ENCODE measurements around the gene FGGY. TPM values are rescaled to one million over a fixed set of nuclear protein-coding genes. Genes with fewer than 3 reads are reported as not detected.
"Not testable (repeated sequence)": the region's sequence is repeated elsewhere in the genome, so short reads cannot be mapped to it uniquely, and the experiment has no call there.

The FGGY gene, protein sequence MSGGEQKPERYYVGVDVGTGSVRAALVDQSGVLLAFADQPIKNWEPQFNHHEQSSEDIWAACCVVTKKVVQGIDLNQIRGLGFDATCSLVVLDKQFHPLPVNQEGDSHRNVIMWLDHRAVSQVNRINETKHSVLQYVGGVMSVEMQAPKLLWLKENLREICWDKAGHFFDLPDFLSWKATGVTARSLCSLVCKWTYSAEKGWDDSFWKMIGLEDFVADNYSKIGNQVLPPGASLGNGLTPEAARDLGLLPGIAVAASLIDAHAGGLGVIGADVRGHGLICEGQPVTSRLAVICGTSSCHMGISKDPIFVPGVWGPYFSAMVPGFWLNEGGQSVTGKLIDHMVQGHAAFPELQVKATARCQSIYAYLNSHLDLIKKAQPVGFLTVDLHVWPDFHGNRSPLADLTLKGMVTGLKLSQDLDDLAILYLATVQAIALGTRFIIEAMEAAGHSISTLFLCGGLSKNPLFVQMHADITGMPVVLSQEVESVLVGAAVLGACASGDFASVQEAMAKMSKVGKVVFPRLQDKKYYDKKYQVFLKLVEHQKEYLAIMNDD
- total RNA-seq, result 1 to 10 TPM; 6.6 to 9.7 TPM

DNA sequence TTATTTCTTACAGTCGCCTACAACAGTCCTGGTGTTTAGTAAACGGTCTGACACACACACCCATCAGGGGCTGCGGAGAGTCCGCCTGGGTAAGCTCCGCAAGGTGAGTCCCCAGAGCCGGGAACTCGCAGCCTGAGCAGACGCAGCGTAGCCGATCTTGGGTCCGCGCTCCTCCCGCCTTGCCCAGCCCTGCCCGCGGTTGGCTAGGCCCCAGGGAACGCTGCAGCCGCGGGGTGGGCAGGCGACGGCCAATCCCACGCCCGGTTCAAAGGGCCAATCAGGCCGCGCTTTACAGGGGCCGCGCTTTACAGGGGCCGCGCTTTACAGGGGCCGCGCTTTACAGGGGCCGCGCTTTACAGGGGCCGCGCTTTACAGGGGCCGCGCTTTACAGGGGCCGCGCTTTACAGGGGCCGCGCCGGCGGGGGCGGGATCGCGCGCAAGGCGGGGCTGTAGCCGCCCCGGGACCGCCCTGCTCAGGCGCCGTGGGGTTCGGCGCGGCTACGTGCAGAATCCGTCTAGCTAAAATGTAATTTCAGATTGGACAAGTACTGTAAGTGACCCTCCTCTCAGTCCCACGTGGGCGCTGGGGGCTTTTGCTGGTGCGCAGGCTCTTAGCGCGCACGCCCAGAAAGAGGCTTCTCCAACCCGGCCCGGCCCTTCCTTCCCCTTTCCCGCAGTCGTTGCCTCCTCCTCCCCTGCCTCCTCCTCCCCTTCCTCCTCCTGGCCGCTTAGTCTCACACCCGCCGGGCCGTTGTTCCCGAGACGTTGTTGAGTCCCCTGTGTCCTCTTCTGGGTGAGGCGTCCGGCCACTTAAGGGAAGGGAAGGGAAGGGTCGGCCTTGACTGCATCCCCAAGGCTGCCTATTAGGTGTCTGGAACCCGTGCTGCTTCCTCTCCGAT is at the start of gene FGGY:
Gene FGGY, plus strand, starts transcription at position 737 of the 899 bp plus-strand sequence. CDS start 24,456 bp downstream, outside the sequence.
- Mint-ChIP-seq H3K4me3 (peak within 1 kb of the TSS; percentile 87), H3K4me1 (peaks cover 11% of the 10 kb centered on the region), H3K27me3 (no peaks in the 10 kb centered on the region), H3K36me3 (peaks cover 9% of the 10 kb centered on the region), H3K9me3 (peaks cover 1% of the 10 kb centered on the region), H3K27ac (peak within 1 kb of the TSS; percentile 79)
- peak; percentile 88 for DNase-seq

DNA sequence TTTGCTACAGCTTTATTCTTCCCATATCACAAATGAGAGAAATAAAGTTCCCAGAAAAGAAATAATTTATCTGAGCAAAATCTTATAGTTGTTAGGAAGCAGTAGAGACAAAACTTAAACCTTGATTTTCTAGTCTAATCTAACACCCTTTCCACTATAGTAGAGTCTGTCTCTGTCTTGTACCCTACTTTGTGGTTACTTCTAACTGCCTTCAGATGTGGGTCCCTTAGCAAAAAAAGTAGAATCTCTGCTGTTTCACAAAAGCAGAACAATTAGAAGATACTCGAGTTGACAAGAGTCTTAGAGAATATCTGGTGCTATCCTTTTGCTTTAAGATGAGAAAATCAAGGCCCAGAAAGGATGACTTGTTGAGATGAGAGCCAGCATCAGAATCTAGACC is 48.1 kb upstream of the FGGY start:
- H3K27me3 Mint-ChIP-seq, result no peaks in the 10 kb centered on the region
- H3K4me1 Mint-ChIP-seq, result peaks cover 2% of the 10 kb centered on the region
- no peak for DNase-seq
- no peak overlapping the region for H3K27ac Mint-ChIP-seq
- H3K4me3 Mint-ChIP-seq, result no peak overlapping the region
- H3K36me3 Mint-ChIP-seq, result peaks cover 6% of the 10 kb centered on the region
- H3K9me3 Mint-ChIP-seq, result peaks cover 20% of the 10 kb centered on the region

- Mint-ChIP-seq H3K9me3 (peaks cover 16% of the 10 kb centered on the region), H3K36me3 (peaks cover 6% of the 10 kb centered on the region), H3K4me3 (no peak overlapping the region), H3K4me1 (peaks cover 2% of the 10 kb centered on the region), H3K27me3 (no peaks in the 10 kb centered on the region), H3K27ac (no peak overlapping the region)
- DNase-seq, result no peak
Observed at GRCh38 chr1:59249396-59250137, 47.3 kb upstream of the FGGY start.

DNA sequence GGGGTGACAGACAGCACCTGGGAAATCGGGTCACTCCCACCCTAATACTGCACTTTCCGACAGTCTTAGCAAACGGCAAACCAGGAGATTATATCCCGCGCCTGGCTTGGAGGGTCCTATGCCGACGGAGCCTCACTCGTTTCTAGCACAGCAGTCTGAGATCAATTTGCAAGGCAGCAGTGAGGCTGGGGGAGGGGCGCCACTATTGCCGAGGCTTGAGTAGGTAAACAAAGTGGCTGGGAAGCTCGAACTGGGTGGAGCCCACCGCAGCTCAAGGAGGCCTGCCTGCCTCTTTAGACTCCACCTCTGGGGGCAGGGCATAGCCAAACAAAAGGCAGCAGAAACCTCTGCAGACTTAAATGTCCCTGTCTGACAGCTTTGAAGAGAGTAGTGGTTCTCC is 45.8 kb upstream of the FGGY start:
- not testable (repeated sequence) for H3K36me3 Mint-ChIP-seq, DNase-seq, H3K27ac Mint-ChIP-seq, H3K4me1 Mint-ChIP-seq, H3K4me3 Mint-ChIP-seq, H3K27me3 Mint-ChIP-seq
- H3K9me3 Mint-ChIP-seq, result peaks cover 10% of the 10 kb centered on the region

DNA sequence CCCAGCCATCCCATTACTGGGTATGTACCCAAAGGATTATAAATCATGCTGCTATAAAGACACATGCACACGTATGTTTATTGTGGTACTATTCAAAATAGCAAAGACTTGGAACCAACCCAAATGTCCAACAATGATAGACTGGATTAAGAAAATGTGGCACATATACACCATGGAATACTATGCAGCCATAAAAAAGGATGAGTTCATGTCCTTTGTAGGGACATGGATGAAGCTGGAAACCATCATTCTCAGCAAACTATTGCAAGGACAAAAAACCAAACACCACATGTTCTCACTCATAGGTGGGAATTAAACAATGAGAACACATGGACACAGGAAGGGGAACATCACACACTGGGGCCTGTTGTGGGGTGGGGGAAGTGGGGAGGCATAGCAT is 40.5 kb upstream of the FGGY start:
- H3K4me3 Mint-ChIP-seq, H3K4me1 Mint-ChIP-seq, DNase-seq, H3K27ac Mint-ChIP-seq, H3K27me3 Mint-ChIP-seq, H3K36me3 Mint-ChIP-seq, H3K9me3 Mint-ChIP-seq: not testable (repeated sequence)

- Mint-ChIP-seq H3K4me1 (no peaks in the 10 kb centered on the region), H3K4me3 (no peak overlapping the region), H3K36me3 (no peaks in the 10 kb centered on the region), H3K27ac (no peak overlapping the region), H3K27me3 (no peaks in the 10 kb centered on the region), H3K9me3 (no peaks in the 10 kb centered on the region)
- DNase-seq, result no peak
Observed at GRCh38 chr1:59258412-59259032, 38.4 kb upstream of the FGGY start.

GRCh38 chr1:59261537-59261936 is 35.4 kb upstream of the FGGY start:
- Mint-ChIP-seq H3K27ac (no peak overlapping the region), H3K9me3 (no peaks in the 10 kb centered on the region), H3K4me1 (no peaks in the 10 kb centered on the region), H3K4me3 (no peak overlapping the region), H3K36me3 (no peaks in the 10 kb centered on the region), H3K27me3 (no peaks in the 10 kb centered on the region)
- no peak for DNase-seq

GRCh38 chr1:59262631-59263030 is 34.3 kb upstream of the FGGY start:
- no peak for DNase-seq
- Mint-ChIP-seq H3K36me3 (no peaks in the 10 kb centered on the region), H3K9me3 (no peaks in the 10 kb centered on the region), H3K4me1 (no peaks in the 10 kb centered on the region), H3K27me3 (no peaks in the 10 kb centered on the region), H3K27ac (no peak overlapping the region), H3K4me3 (no peak overlapping the region)

DNA sequence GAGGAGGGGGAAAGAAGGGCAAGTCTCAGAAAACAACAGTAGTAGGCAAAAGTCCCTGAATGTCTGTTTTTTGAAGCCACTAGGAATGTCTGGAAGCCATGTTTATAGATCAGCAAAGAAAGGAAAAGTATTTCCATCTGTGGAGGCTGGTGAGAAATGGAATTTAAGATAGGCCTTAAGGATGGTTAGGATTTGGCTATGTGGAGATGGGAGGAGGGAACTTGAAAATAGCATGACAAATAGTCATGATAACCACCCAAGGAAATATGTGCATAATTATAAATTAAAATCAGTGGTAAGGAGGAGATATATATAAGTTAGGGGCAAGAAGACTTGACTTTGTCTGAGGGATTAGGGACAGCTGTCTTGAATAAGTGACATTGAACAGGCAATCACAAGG is 33.8 kb upstream of the FGGY start:
- Mint-ChIP-seq H3K9me3 (no peaks in the 10 kb centered on the region), H3K4me3 (no peak overlapping the region), H3K27me3 (no peaks in the 10 kb centered on the region), H3K27ac (no peak overlapping the region), H3K36me3 (no peaks in the 10 kb centered on the region), H3K4me1 (no peaks in the 10 kb centered on the region)
- no peak for DNase-seq

GRCh38 chr1:59265622-59266021 is 31.3 kb upstream of the FGGY start:
- Mint-ChIP-seq H3K4me1 (no peaks in the 10 kb centered on the region), H3K4me3 (no peak overlapping the region), H3K27ac (no peak overlapping the region), H3K36me3 (peaks cover 2% of the 10 kb centered on the region), H3K9me3 (no peaks in the 10 kb centered on the region), H3K27me3 (peaks cover 8% of the 10 kb centered on the region)
- no peak for DNase-seq

- Mint-ChIP-seq H3K4me3 (no peak overlapping the region), H3K27ac (no peak overlapping the region), H3K36me3 (peaks cover 2% of the 10 kb centered on the region), H3K4me1 (no peaks in the 10 kb centered on the region), H3K27me3 (peaks cover 8% of the 10 kb centered on the region), H3K9me3 (no peaks in the 10 kb centered on the region)
- no peak for DNase-seq
Observed at GRCh38 chr1:59266180-59266926, 30.5 kb upstream of the FGGY start.

DNA sequence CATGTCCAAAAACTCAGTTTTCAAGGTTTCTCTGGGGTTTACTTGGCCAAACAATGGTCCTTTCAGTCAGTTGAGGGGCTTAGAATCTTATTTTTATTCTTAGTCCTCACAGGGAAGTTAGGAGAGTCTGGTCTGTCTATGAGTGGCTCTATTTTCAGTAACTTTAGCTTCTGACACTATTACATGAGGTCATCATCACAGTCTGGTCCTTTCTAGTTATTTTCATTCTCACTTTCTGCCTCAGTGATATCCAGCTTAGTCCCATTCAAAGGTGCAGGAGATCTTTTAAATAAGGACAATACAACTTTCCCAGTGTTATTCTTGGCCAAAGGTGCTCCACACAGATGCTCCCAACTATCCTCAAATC is 30.0 kb upstream of the FGGY start:
- DNase-seq, result no peak

DNA sequence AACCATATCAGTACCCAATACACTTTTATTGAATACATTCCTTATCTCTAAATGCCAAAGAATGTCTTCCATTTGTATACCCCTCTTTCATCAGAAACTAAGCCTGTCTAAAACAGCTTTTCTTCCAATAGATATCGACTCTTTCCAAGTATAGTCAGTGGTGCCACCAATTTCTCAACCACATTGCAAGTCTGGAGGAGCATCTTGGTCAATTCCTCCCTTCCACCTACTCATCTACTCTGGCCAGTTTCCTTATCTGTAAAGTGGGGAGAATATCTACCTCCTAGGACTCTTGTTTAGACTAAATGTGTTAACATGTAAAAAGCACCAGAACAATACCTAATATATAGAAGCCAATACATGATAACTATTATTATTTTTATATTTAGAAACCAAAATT is 28.5 kb upstream of the FGGY start:
- Mint-ChIP-seq H3K4me3 (no peak overlapping the region), H3K9me3 (no peaks in the 10 kb centered on the region), H3K27ac (no peak overlapping the region), H3K27me3 (peaks cover 12% of the 10 kb centered on the region), H3K4me1 (peaks cover 4% of the 10 kb centered on the region), H3K36me3 (peaks cover 2% of the 10 kb centered on the region)
- no peak for DNase-seq

More for the DNA sequence above, 30.0 kb upstream of the FGGY start:
- no peak overlapping the region for H3K4me3 Mint-ChIP-seq
- peaks cover 12% of the 10 kb centered on the region for H3K27me3 Mint-ChIP-seq
- peaks cover 2% of the 10 kb centered on the region for H3K4me1 Mint-ChIP-seq
- H3K9me3 Mint-ChIP-seq, result no peaks in the 10 kb centered on the region
- no peak overlapping the region for H3K27ac Mint-ChIP-seq
- peaks cover 2% of the 10 kb centered on the region for H3K36me3 Mint-ChIP-seq
